ENCODE results near the gene FRMPD2.
"Not testable (repeated sequence)": the region's sequence is repeated elsewhere in the genome, so short reads cannot be mapped to it uniquely, and the experiment has no call there.

FRMPD2 gene

GRCh38 chr10:48128954-48129353 lies 145.5 kb downstream of the FRMPD2 start:
- not testable (repeated sequence) for H2BK120ac ChIP-seq (ENCODE audit: low read depth, low read length); H4K8ac ChIP-seq (ENCODE audit: low read length); H3K4ac ChIP-seq (ENCODE audit: low read depth in 1 of 2, low read length in 2 of 2); H3K4me2 ChIP-seq (ENCODE audit: low read length, poor library complexity, severe bottlenecking); H2AK5ac ChIP-seq (ENCODE audit: low read length, severe bottlenecking); H3K23ac ChIP-seq (ENCODE audit: low read length in 2 of 2); H2BK15ac ChIP-seq (ENCODE audit: low read depth, poor library complexity, severe bottlenecking); H3K27me3 ChIP-seq (ENCODE audit: control insufficient read depth in 1 of 2, insufficient read depth in 1 of 2, low read length in 2 of 2); H3K18ac ChIP-seq (ENCODE audit: low read depth in 1 of 2, low read length in 2 of 2); DNase-seq; H3K36me3 ChIP-seq (ENCODE audit: control insufficient read depth in 1 of 2, insufficient read depth in 2 of 2, low read depth in 1 of 2, low read length in 2 of 2); H3K9ac ChIP-seq (ENCODE audit: low read length); H2BK5ac ChIP-seq (ENCODE audit: low read depth, low read length, poor library complexity, severe bottlenecking); H3K79me1 ChIP-seq (replicated peaks; ENCODE audit: low read length, poor library complexity, severe bottlenecking); H2BK12ac ChIP-seq (ENCODE audit: low read length in 2 of 2); H3K4me1 ChIP-seq (ENCODE audit: control insufficient read depth, insufficient read depth, low read depth, low read length); H2AFZ ChIP-seq (ENCODE audit: low read depth, low read length); H3K4me3 ChIP-seq (ENCODE audit: insufficient read depth in 1 of 2, low read depth in 1 of 2, low read length in 2 of 2); H3K9me3 ChIP-seq (ENCODE audit: control insufficient read depth, low read length); H4K91ac ChIP-seq (ENCODE audit: low read length); H3K27ac ChIP-seq (ENCODE audit: low read length, poor library complexity, severe bottlenecking); H3K14ac ChIP-seq (ENCODE audit: low read length in 2 of 2)
- WGBS: no CpG with 5 or more reads among the region's 2 CpGs

GRCh38 chr10:48126251-48126650 lies 148.2 kb downstream of the FRMPD2 start:
- not testable (repeated sequence) for H3K27me3 ChIP-seq (ENCODE audit: control insufficient read depth in 1 of 2, insufficient read depth in 1 of 2, low read length in 2 of 2); H2BK12ac ChIP-seq (ENCODE audit: low read length in 2 of 2); H3K4ac ChIP-seq (ENCODE audit: low read depth in 1 of 2, low read length in 2 of 2); H2AFZ ChIP-seq (ENCODE audit: low read depth, low read length); H3K36me3 ChIP-seq (ENCODE audit: control insufficient read depth in 1 of 2, insufficient read depth in 2 of 2, low read depth in 1 of 2, low read length in 2 of 2); H3K14ac ChIP-seq (ENCODE audit: low read length in 2 of 2); H2BK120ac ChIP-seq (ENCODE audit: low read depth, low read length); H3K9ac ChIP-seq (ENCODE audit: low read length); H3K79me1 ChIP-seq (replicated peaks; ENCODE audit: low read length, poor library complexity, severe bottlenecking); H2BK5ac ChIP-seq (ENCODE audit: low read depth, low read length, poor library complexity, severe bottlenecking); H3K4me3 ChIP-seq (ENCODE audit: insufficient read depth in 1 of 2, low read depth in 1 of 2, low read length in 2 of 2); H3K18ac ChIP-seq (ENCODE audit: low read depth in 1 of 2, low read length in 2 of 2); H4K91ac ChIP-seq (ENCODE audit: low read length); H4K8ac ChIP-seq (ENCODE audit: low read length); H3K27ac ChIP-seq (ENCODE audit: low read length, poor library complexity, severe bottlenecking); H2AK5ac ChIP-seq (ENCODE audit: low read length, severe bottlenecking); H3K9me3 ChIP-seq (ENCODE audit: control insufficient read depth, low read length); H3K23ac ChIP-seq (ENCODE audit: low read length in 2 of 2); DNase-seq; H2BK15ac ChIP-seq (ENCODE audit: low read depth, poor library complexity, severe bottlenecking); H3K4me2 ChIP-seq (ENCODE audit: low read length, poor library complexity, severe bottlenecking); H3K4me1 ChIP-seq (ENCODE audit: control insufficient read depth, insufficient read depth, low read depth, low read length)
- WGBS: no CpG with 5 or more reads among the region's 2 CpGs

DNA sequence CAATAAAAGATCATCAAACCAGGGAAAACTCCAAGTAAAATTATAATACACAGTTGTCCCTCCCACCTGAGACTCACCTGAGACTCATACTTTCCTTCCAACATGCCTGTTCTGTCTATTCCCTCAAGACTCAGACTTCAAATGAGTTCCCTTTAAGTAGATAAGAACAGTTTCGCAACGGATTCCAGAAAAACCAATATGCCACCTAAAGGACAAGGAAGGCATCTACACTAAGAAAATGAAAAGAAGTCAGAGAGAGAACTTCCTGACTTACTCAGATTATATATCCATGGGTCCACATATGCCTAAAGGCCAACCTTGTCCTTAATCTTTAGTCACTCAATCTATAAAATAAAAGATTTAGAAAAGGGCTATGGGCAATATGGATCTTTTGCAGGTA lies 148.9 kb downstream of the FRMPD2 start:
- not testable (repeated sequence) for H3K4me3 ChIP-seq (ENCODE audit: insufficient read depth in 1 of 2, low read depth in 1 of 2, low read length in 2 of 2); H3K27me3 ChIP-seq (ENCODE audit: control insufficient read depth in 1 of 2, insufficient read depth in 1 of 2, low read length in 2 of 2); H3K79me1 ChIP-seq (replicated peaks; ENCODE audit: low read length, poor library complexity, severe bottlenecking); H3K18ac ChIP-seq (ENCODE audit: low read depth in 1 of 2, low read length in 2 of 2); H2BK15ac ChIP-seq (ENCODE audit: low read depth, poor library complexity, severe bottlenecking); H4K8ac ChIP-seq (ENCODE audit: low read length); H3K36me3 ChIP-seq (ENCODE audit: control insufficient read depth in 1 of 2, insufficient read depth in 2 of 2, low read depth in 1 of 2, low read length in 2 of 2); H2AFZ ChIP-seq (ENCODE audit: low read depth, low read length); H2BK120ac ChIP-seq (ENCODE audit: low read depth, low read length); DNase-seq; H4K91ac ChIP-seq (ENCODE audit: low read length); H3K9me3 ChIP-seq (ENCODE audit: control insufficient read depth, low read length); H3K23ac ChIP-seq (ENCODE audit: low read length in 2 of 2); H3K4me2 ChIP-seq (ENCODE audit: low read length, poor library complexity, severe bottlenecking); H3K4me1 ChIP-seq (ENCODE audit: control insufficient read depth, insufficient read depth, low read depth, low read length); H2BK12ac ChIP-seq (ENCODE audit: low read length in 2 of 2); H3K27ac ChIP-seq (ENCODE audit: low read length, poor library complexity, severe bottlenecking); H2AK5ac ChIP-seq (ENCODE audit: low read length, severe bottlenecking); H3K14ac ChIP-seq (ENCODE audit: low read length in 2 of 2); H3K9ac ChIP-seq (ENCODE audit: low read length); H2BK5ac ChIP-seq (ENCODE audit: low read depth, low read length, poor library complexity, severe bottlenecking); H3K4ac ChIP-seq (ENCODE audit: low read depth in 1 of 2, low read length in 2 of 2)
- WGBS: no CpG with 5 or more reads among the region's 2 CpGs

GRCh38 chr10:48122618-48123017 lies 151.9 kb downstream of the FRMPD2 start:
- H4K8ac ChIP-seq (ENCODE audit: low read length); H4K91ac ChIP-seq (ENCODE audit: low read length); H3K23ac ChIP-seq (ENCODE audit: low read length in 2 of 2); H2AFZ ChIP-seq (ENCODE audit: low read depth, low read length); H2BK15ac ChIP-seq (ENCODE audit: low read depth, poor library complexity, severe bottlenecking); H3K79me1 ChIP-seq (replicated peaks; ENCODE audit: low read length, poor library complexity, severe bottlenecking); H3K4ac ChIP-seq (ENCODE audit: low read depth in 1 of 2, low read length in 2 of 2); H3K4me3 ChIP-seq (ENCODE audit: insufficient read depth in 1 of 2, low read depth in 1 of 2, low read length in 2 of 2); H3K18ac ChIP-seq (ENCODE audit: low read depth in 1 of 2, low read length in 2 of 2); H3K9me3 ChIP-seq (ENCODE audit: control insufficient read depth, low read length); DNase-seq; H3K14ac ChIP-seq (ENCODE audit: low read length in 2 of 2); H3K27me3 ChIP-seq (ENCODE audit: control insufficient read depth in 1 of 2, insufficient read depth in 1 of 2, low read length in 2 of 2); H2AK5ac ChIP-seq (ENCODE audit: low read length, severe bottlenecking); H2BK12ac ChIP-seq (ENCODE audit: low read length in 2 of 2); H3K9ac ChIP-seq (ENCODE audit: low read length); H3K36me3 ChIP-seq (ENCODE audit: control insufficient read depth in 1 of 2, insufficient read depth in 2 of 2, low read depth in 1 of 2, low read length in 2 of 2); H2BK120ac ChIP-seq (ENCODE audit: low read depth, low read length); H3K27ac ChIP-seq (ENCODE audit: low read length, poor library complexity, severe bottlenecking); H2BK5ac ChIP-seq (ENCODE audit: low read depth, low read length, poor library complexity, severe bottlenecking); H3K4me1 ChIP-seq (ENCODE audit: control insufficient read depth, insufficient read depth, low read depth, low read length); H3K4me2 ChIP-seq (ENCODE audit: low read length, poor library complexity, severe bottlenecking): not testable (repeated sequence)
